DOHH2 (cell line): Measurements from ENCODE around the gene CXCL8.
"Not testable (repeated sequence)": the region's sequence is repeated elsewhere in the genome, so short reads cannot be mapped to it uniquely, and the experiment has no call there.

Experiments used
- H3F3A ChIP-seq: fragments of 200-600 bp; sonication (generic), shearing (Covaris generic); 2 replicates; pipeline ENCODE4 v1.6.0; 2016; ENCODE audit warnings: antibody characterized with exemption, mild to moderate bottlenecking; ENCODE audit not compliant: control insufficient read depth, insufficient read depth
- H3K27ac ChIP-seq: fragments of 200-600 bp; sonication (generic); 2 replicates; pipeline ENCODE4 v1.5.1; 2014; ENCODE audit warnings: low read depth, mild to moderate bottlenecking, low read length, moderate library complexity
- H3K27me3 ChIP-seq: fragments of 200-600 bp; sonication (generic); 2 replicates; pipeline ENCODE4 v1.6.1; 2014; ENCODE audit warnings: mild to moderate bottlenecking, low read length, mixed read lengths; ENCODE audit not compliant: control insufficient read depth
- H3K36me3 ChIP-seq: fragments of 200-600 bp; sonication (generic); 2 replicates; pipeline ENCODE4 v1.6.1; 2014; ENCODE audit warnings: mild to moderate bottlenecking, low read length, moderate library complexity, mixed read lengths; ENCODE audit not compliant: control insufficient read depth
- H3K4me1 ChIP-seq: fragments of 200-600 bp; sonication (generic); 2 replicates; pipeline ENCODE4 v1.6.1; 2014; ENCODE audit warnings: mild to moderate bottlenecking, low read length, mixed read lengths; ENCODE audit not compliant: control insufficient read depth
- H3K4me2 ChIP-seq: fragments of 200-600 bp; sonication (generic); 2 replicates; pipeline ENCODE4 v1.6.0; 2014; ENCODE audit warnings: mild to moderate bottlenecking, low read length, moderate library complexity
- H3K4me3 ChIP-seq: fragments of 200-600 bp; sonication (generic); 2 replicates; pipeline ENCODE4 v1.5.1; 2014; ENCODE audit warnings: mild to moderate bottlenecking, low read length, mixed read lengths
- H3K79me2 ChIP-seq: fragments of 200-600 bp; sonication (generic); 2 replicates; pipeline ENCODE4 v1.6.1; 2014; ENCODE audit warnings: mild to moderate bottlenecking, low read length, mixed read lengths; ENCODE audit not compliant: control insufficient read depth
- H3K9me2 ChIP-seq: fragments of 200-600 bp; sonication (generic); replicated peaks from 2 replicates; pipeline ENCODE4 v1.6.1; 2014; ENCODE audit warnings: mild to moderate bottlenecking, low read length, mixed read lengths; ENCODE audit not compliant: control insufficient read depth
- H3K9me3 ChIP-seq: fragments of 200-600 bp; sonication (generic); 2 replicates; pipeline ENCODE4 v1.6.1; 2014; ENCODE audit warnings: antibody characterized with exemption, low read length, mixed read lengths; ENCODE audit not compliant: control insufficient read depth, insufficient read depth
- H4K20me1 ChIP-seq: fragments of 200-600 bp; sonication (generic); 2 replicates; pipeline ENCODE4 v1.6.0; 2014; ENCODE audit warnings: low read depth, mild to moderate bottlenecking, antibody characterized with exemption, low read length, moderate library complexity; ENCODE audit not compliant: control insufficient read depth, insufficient read depth
- CTCF ChIP-seq: fragments of 200-600 bp; sonication (generic); IDR thresholded peaks from one replicate; pipeline ENCODE4 v1.5.1; 2014; ENCODE audit warnings: antibody characterized with exemption, mild to moderate bottlenecking, low read depth, low read length; ENCODE audit not compliant: poor library complexity, severe bottlenecking
- EZH2phosphoT487 ChIP-seq: fragments of 200-600 bp; sonication (generic); IDR thresholded peaks from 2 replicates; pipeline ENCODE4 v1.6.1; 2017; ENCODE audit warnings: borderline replicate concordance, mild to moderate bottlenecking, antibody characterized with exemption, low read length, moderate library complexity, mixed read lengths

Gene CXCL8

GRCh38 chr4:73740353-73740778 lies at the start of gene CXCL8:
Gene CXCL8, plus strand, starts transcription at chr4:73740569. Its CDS starts 90 bp downstream, at chr4:73740659.
- no peaks in the 10 kb centered on the region for H3K36me3 ChIP-seq
- no peaks in the 10 kb centered on the region for H4K20me1 ChIP-seq
- no peak within 1 kb of the TSS for H3K4me3 ChIP-seq
- H3K4me2 ChIP-seq = peak within 1 kb of the TSS; percentile 4; the same call in 1 of the 2 replicates
- no peaks in the 10 kb centered on the region for H3K27me3 ChIP-seq
- no peaks in the 10 kb centered on the region for H3K79me2 ChIP-seq
- no peaks in the 10 kb centered on the region for H3K9me3 ChIP-seq
- TF ChIP-seq CTCF (no peak), EZH2phosphoT487 (no peak)
- peaks cover 5% of the 10 kb centered on the region for H3K4me1 ChIP-seq
- H3F3A ChIP-seq = no peaks in the 10 kb centered on the region
- no peaks in the 10 kb centered on the region; the same call in 1 of the 2 replicates for H3K9me2 ChIP-seq
- no peak within 1 kb of the TSS for H3K27ac ChIP-seq

DNA sequence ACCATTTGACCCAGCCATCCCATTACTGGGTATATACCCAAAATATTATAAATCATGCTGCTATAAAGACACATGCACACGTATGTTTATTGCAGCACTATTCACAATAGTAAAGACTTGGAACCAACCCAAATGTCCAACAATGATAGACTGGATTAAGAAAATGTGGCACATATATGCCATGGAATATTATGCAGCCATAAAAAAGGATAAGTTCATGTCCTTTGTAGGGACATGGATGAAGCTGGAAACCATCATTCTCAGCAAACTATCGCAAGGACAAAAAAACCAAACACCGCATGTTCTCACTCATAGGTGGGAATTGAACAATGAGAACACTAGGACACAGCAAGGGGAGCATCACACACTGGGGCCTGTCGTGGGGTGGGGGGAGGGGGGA lies 49.2 kb upstream of the CXCL8 start:
- H3K27me3 ChIP-seq, H3K4me2 ChIP-seq, H3K4me3 ChIP-seq, H4K20me1 ChIP-seq, H3K9me2 ChIP-seq, H3F3A ChIP-seq, H3K9me3 ChIP-seq, H3K27ac ChIP-seq, H3K4me1 ChIP-seq, H3K36me3 ChIP-seq, H3K79me2 ChIP-seq: not testable (repeated sequence)

DNA sequence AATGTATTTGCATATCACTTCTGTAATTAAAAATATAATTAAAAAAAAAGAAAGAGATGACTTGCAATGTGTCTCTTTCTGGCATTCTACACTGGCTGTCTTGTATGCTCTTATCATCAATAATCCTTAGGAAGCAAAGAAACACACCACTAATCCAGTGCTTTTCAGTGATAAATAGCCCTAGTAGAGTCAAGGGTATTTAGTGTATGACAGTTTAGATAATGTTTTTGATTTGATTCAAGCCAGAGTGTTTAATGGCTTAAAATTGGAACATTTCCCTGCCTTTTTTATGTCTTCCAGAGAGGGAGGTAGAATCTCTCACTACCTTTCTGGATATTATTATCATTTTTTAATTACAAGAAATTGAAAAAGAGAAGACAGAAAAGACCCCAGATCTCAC lies 48.6 kb upstream of the CXCL8 start:
- Histone ChIP-seq H3K9me3 (no peaks in the 10 kb centered on the region), H3K27me3 (no peaks in the 10 kb centered on the region), H3K27ac (no peak overlapping the region), H3K4me2 (no peak overlapping the region), H3K4me1 (peaks cover 6% of the 10 kb centered on the region), H3K4me3 (no peak overlapping the region), H3F3A (no peaks in the 10 kb centered on the region), H3K9me2 (no peaks in the 10 kb centered on the region), H4K20me1 (no peaks in the 10 kb centered on the region), H3K36me3 (no peaks in the 10 kb centered on the region), H3K79me2 (no peaks in the 10 kb centered on the region)
- TF ChIP-seq EZH2phosphoT487 (no peak), CTCF (no peak)

DNA sequence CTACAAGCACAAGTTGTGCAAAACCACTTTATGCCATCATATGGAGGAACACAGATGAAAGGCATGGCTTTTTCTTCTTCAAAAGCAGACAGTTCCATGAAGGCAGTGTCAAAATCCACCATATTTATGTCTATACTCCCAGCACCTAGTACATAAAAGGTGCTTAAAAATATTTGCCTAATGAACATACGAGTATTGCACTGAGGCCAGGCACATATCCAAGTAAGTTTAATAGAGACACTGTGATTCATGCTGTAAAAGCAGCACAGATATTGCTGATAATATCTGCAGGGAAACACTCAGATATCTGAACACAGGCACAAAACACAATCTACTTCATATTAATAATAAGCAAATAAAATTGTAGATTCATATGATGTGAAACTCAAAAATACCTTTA lies 48.1 kb upstream of the CXCL8 start:
- Histone ChIP-seq H3F3A (no peaks in the 10 kb centered on the region), H3K27me3 (no peaks in the 10 kb centered on the region), H3K36me3 (no peaks in the 10 kb centered on the region), H3K9me3 (no peaks in the 10 kb centered on the region), H3K4me3 (no peak overlapping the region), H3K27ac (no peak overlapping the region), H3K4me1 (peaks cover 6% of the 10 kb centered on the region), H4K20me1 (no peaks in the 10 kb centered on the region), H3K9me2 (no peaks in the 10 kb centered on the region), H3K79me2 (no peaks in the 10 kb centered on the region), H3K4me2 (no peak overlapping the region)
- TF ChIP-seq EZH2phosphoT487 = no peak
- TF ChIP-seq CTCF = no peak
